Posterior vena cava (tissue), 2 donors: Measurements from ENCODE around the gene PDRG1. TPM values are rescaled to one million over a fixed set of nuclear protein-coding genes. Genes with fewer than 3 reads are reported as not detected.

ENCODE experiments used
- DNase-seq: peaks from one replicate; pipeline ENCODE4 v3.0.0-alpha.2; 2020; ENCODE audit warnings: low spot score
- intact Hi-C, 2 donors: fragments of 100-400 bp; cut with DNase I; formaldehyde crosslinking; loops; one replicate each; pipeline versions ENCODE4 v1.14.1 to v1.14.2; 2022 to 2023
- long read RNA-seq, 2 donors: library from polyadenylated mRNA; unstranded; transcript quantifications; one replicate each; pipeline ENCODE4 v2.0.0, GENCODE V29; 2020 to 2021
- total RNA-seq, 2 donors: library from RNA; stranded (reverse); fragmentation: NEBNext Ultra II Directional; extraction: Animal tissue kit (Norgen Biotek cat#: 25700); gene quantifications; one replicate each; pipeline ENCODE4 v1.2.1, GENCODE V29; 2021
- donor health status: DM: yes; HTN: yes; CAD: no.
- donor health status: DM: yes; HTN: yes; CAD: no.

The PDRG1 gene
- total RNA-seq: 1 to 10 TPM; 5.0 to 5.3 TPM
- long read RNA-seq, donor 1, partial matches to known transcripts: 0 of 2 reads
- long read RNA-seq, donor 1, other reads (novel, unspliced or antisense): 1 of 2 reads
- long read RNA-seq, donor 2, transcript PDRG1-201 (5 exons, 1,998 nt): major isoform, 32 of 32 reads
- long read RNA-seq, donor 2, partial matches to known transcripts: 0 of 32 reads
- long read RNA-seq, donor 2, other reads (novel, unspliced or antisense): 0 of 32 reads

- intact Hi-C loops: loop anchor here (5.0 to 10.0 kb wide), 2 partner anchors 107 to 114 kb away; partner anchors contain the start of gene FOXS1 (in 1 of the 2)
- DNase-seq: peak; percentile 99
Measured at GRCh38 chr20:31951530-31952453, at the start of gene PDRG1. PDRG1 (minus strand) TSS chr20:31952046; CDS start chr20:31951961, 85 bp downstream.

- intact Hi-C loops: no loop called here
- DNase-seq: no peak
Measured at GRCh38 chr20:31998246-31998645, 46.4 kb upstream of the PDRG1 start.

- intact Hi-C loops: no loop called here
- no peak for DNase-seq
Measured at GRCh38 chr20:31996996-31997395, 45.1 kb upstream of the PDRG1 start.

GRCh38 chr20:31992086-31992485, 40.2 kb upstream of the PDRG1 start:
- intact Hi-C loops: no loop called here
- no peak for DNase-seq

GRCh38 chr20:31991339-31991705, 39.5 kb upstream of the PDRG1 start:
- intact Hi-C loops: no loop called here
- DNase-seq: no peak

GRCh38 chr20:31990641-31991338, 38.9 kb upstream of the PDRG1 start:
- DNase-seq: no peak
- intact Hi-C loops: no loop called here

- intact Hi-C loops: no loop called here
- no peak for DNase-seq
Measured at GRCh38 chr20:31989030-31989645, 37.3 kb upstream of the PDRG1 start.

GRCh38 chr20:31988430-31989015, 36.7 kb upstream of the PDRG1 start:
- intact Hi-C loops: no loop called here
- no peak for DNase-seq

- intact Hi-C loops: no loop called here
- no peak for DNase-seq
Measured at GRCh38 chr20:31987744-31988143, 35.9 kb upstream of the PDRG1 start.

GRCh38 chr20:31984981-31985471, 33.2 kb upstream of the PDRG1 start:
- intact Hi-C loops: no loop called here
- no peak for DNase-seq

GRCh38 chr20:31981784-31982183, 29.9 kb upstream of the PDRG1 start:
- DNase-seq: no peak
- intact Hi-C loops: no loop called here

- intact Hi-C loops: no loop called here
- no peak for DNase-seq
Measured at GRCh38 chr20:31979713-31980426, 28.0 kb upstream of the PDRG1 start.

- intact Hi-C loops: no loop called here
- no peak for DNase-seq
Measured at GRCh38 chr20:31977080-31977479, 25.2 kb upstream of the PDRG1 start.

- intact Hi-C loops: no loop called here
- no peak for DNase-seq
Measured at GRCh38 chr20:31975874-31976273, 24.0 kb upstream of the PDRG1 start.

GRCh38 chr20:31974951-31975487, 23.2 kb upstream of the PDRG1 start:
- intact Hi-C loops: no loop called here
- no peak for DNase-seq

- no peak for DNase-seq
- intact Hi-C loops: no loop called here
Measured at GRCh38 chr20:31974296-31974695, 22.4 kb upstream of the PDRG1 start.

- no peak for DNase-seq
- intact Hi-C loops: no loop called here
Measured at GRCh38 chr20:31972471-31973021, 20.7 kb upstream of the PDRG1 start.

GRCh38 chr20:31969991-31970390, 18.1 kb upstream of the PDRG1 start:
- intact Hi-C loops: no loop called here
- DNase-seq: no peak
